Peyer's patch (tissue), 4 donors: ENCODE measurements around the gene AHCTF1. TPM values are rescaled to one million over a fixed set of nuclear protein-coding genes. Genes with fewer than 3 reads are reported as not detected.
"Not testable (repeated sequence)": the region's sequence is repeated elsewhere in the genome, so short reads cannot be mapped to it uniquely, and the experiment has no call there.

ENCODE experiments used
- DNase-seq, 3 donors: peaks; one replicate each; pipeline ENCODE4 v3.0.0-alpha.2; 2017 to 2019
- H3K27ac ChIP-seq, 4 donors: fragments of 200-600 bp; sonication (generic); one replicate each; pipeline ENCODE4 v1.5.1; 2016 to 2019
- H3K27me3 ChIP-seq, 2 donors: fragments of 200-600 bp; sonication (generic); one replicate each; pipeline ENCODE4 v1.5.1; 2019
- H3K36me3 ChIP-seq, 3 donors: fragments of 200-600 bp; sonication (generic); one replicate each; pipeline ENCODE4 v1.5.1; 2016 to 2019
- H3K4me1 ChIP-seq, 4 donors: fragments of 200-600 bp; sonication (generic); one replicate each; pipeline ENCODE4 v1.5.1; 2016 to 2019
- H3K4me3 ChIP-seq, 4 donors: fragments of 200-600 bp; sonication (generic); 1 replicate in 3 of 4; 2 replicates in 1 of 4; pipeline ENCODE4 v1.5.1; 2016 to 2019; ENCODE audit warnings: mild to moderate bottlenecking in 1 of 4
- H3K9me3 ChIP-seq, 4 donors: fragments of 200-600 bp; sonication (generic); one replicate each; pipeline ENCODE4 v1.5.1; 2016 to 2019; ENCODE audit warnings: mild to moderate bottlenecking in 1 of 4
- POLR2A ChIP-seq, 2 donors: fragments of 450-650 bp; IDR thresholded peaks; one replicate each; pipeline ENCODE4 v1.5.1; 2017; ENCODE audit warnings: antibody characterized with exemption in 2 of 2, mild to moderate bottlenecking in 2 of 2, moderate library complexity in 2 of 2
- total RNA-seq, 4 donors: library from RNA; depleted of rRNA; stranded (reverse); fragments of >200 nt; gene quantifications; one replicate each; pipeline ENCODE4 v1.1.0, GENCODE V29; 2016
- TF ChIP-seq, protein P1 (sequence below), 6 experiments: fragments of 450-650 bp in 4 of 6; fragments of 200-600 bp in 2 of 6; sonication (generic) in 1 of 6; IDR thresholded peaks; one replicate each; pipeline ENCODE4 v1.5.1; 2017 to 2019; ENCODE audit warnings: antibody characterized with exemption in 6 of 6, mild to moderate bottlenecking in 3 of 6, moderate library complexity in 1 of 6

The AHCTF1 gene
- total RNA-seq, 4 donors from 2014 or later = 20.3 to 51.2 (median 29.9) TPM

DNA sequence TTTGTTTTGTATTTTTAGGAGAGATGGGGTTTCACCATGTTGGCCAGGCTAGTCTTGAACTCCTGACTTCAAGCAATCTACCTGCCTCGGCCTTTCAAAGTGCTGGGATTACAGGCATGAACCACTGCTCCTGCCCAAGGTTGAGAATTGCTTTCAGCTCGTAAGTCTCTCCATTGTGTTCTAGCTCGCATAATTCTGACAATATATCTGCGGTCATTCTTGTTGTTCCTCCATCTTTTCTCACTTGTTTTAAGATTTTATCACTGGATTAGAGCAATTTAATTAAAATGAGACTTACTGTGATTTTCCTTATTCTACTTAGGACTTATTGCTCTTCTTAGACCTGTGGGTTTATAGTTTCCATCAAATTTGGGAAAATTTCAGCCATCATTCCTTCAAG is 102.9 kb downstream of the AHCTF1 start:
- Histone ChIP-seq H3K27me3 (no peaks in the 10 kb centered on the region), H3K36me3 (no peaks in the 10 kb centered on the region), H3K9me3 (peaks cover 0 to 7% (median 0%) of the 10 kb centered on the region in 4 donors), H3K27ac (no peak overlapping the region), H3K4me3 (no peak overlapping the region), H3K4me1 (no peaks in the 10 kb centered on the region)
- no peak for TF ChIP-seq POLR2A (IDR thresholded peaks at IDR 0.05)
- TF ChIP-seq, protein P1, sequence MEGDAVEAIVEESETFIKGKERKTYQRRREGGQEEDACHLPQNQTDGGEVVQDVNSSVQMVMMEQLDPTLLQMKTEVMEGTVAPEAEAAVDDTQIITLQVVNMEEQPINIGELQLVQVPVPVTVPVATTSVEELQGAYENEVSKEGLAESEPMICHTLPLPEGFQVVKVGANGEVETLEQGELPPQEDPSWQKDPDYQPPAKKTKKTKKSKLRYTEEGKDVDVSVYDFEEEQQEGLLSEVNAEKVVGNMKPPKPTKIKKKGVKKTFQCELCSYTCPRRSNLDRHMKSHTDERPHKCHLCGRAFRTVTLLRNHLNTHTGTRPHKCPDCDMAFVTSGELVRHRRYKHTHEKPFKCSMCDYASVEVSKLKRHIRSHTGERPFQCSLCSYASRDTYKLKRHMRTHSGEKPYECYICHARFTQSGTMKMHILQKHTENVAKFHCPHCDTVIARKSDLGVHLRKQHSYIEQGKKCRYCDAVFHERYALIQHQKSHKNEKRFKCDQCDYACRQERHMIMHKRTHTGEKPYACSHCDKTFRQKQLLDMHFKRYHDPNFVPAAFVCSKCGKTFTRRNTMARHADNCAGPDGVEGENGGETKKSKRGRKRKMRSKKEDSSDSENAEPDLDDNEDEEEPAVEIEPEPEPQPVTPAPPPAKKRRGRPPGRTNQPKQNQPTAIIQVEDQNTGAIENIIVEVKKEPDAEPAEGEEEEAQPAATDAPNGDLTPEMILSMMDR (IDR thresholded peaks at IDR 0.05) = no peak
- no peak for DNase-seq

DNA sequence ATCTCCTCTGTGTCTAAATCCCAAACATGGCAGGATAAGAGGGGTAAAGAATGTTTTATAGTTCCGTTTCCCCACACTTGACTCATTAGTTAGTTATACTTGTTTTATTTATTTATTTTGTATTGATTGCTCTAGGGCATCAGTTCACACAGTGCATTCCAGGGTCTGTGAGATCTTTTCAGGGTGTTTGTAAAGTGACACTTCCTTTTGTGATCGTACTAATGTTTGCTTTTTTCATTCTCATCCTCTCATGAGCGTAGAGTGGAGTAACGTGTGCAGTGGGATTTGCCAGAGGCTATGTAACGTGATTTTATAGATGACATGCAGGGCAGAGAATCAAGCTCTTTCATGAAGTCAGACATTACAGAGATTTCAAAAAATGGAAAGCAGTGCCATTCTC is 104.4 kb downstream of the AHCTF1 start:
- no peak overlapping the region for H3K27ac ChIP-seq
- H3K4me3 ChIP-seq = no peak overlapping the region
- H3K27me3 ChIP-seq = no peaks in the 10 kb centered on the region
- TF ChIP-seq POLR2A (IDR thresholded peaks at IDR 0.05) = no peak
- TF ChIP-seq, protein P1 (IDR thresholded peaks at IDR 0.05) = no peak
- no peaks in the 10 kb centered on the region for H3K36me3 ChIP-seq
- H3K4me1 ChIP-seq = no peaks in the 10 kb centered on the region
- DNase-seq = no peak
- H3K9me3 ChIP-seq = peaks cover 0 to 7% (median 0%) of the 10 kb centered on the region in 4 donors

DNA sequence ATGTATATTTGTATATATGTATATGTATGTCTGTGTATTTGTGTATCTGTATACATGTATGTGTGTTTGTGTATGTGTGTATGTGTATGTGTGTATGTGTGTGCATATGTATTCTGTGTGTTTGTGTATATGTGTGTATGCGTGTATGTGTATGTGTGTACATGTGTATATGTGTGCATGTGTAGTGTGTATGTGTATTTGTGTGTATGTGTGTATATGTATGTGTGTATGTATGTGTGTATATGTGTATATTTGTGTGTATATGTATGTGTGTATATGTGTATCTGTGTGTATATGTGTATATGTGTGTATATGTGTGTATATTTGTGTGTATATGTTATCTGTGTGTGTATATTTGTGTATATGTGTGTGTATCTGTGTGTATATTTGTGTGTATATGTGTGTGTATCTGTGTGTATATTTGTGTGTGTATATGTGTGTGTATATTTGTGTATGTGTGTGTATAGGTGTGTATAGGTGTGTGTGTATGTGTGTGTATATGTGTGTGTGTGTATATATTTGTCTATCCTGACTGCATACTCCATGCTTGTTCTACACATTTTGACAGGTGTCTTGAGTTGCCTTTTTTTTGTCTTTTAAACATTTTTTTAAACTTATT is 106.1 kb downstream of the AHCTF1 start:
- Histone ChIP-seq H3K4me3 (no peak overlapping the region), H3K27ac (no peak overlapping the region), H3K9me3 (peaks cover 0 to 7% (median 0%) of the 10 kb centered on the region in 4 donors), H3K27me3 (no peaks in the 10 kb centered on the region), H3K4me1 (no peaks in the 10 kb centered on the region), H3K36me3 (no peaks in the 10 kb centered on the region)
- DNase-seq = no peak
- TF ChIP-seq, protein P1 (IDR thresholded peaks at IDR 0.05) = no peak
- TF ChIP-seq POLR2A (IDR thresholded peaks at IDR 0.05) = no peak

GRCh38 chr1:246824541-246824940 is 107.2 kb downstream of the AHCTF1 start:
- Histone ChIP-seq H3K9me3 (peaks cover 0 to 7% (median 0%) of the 10 kb centered on the region in 4 donors), H3K27me3 (no peaks in the 10 kb centered on the region), H3K27ac (no peak overlapping the region), H3K4me1 (no peaks in the 10 kb centered on the region), H3K4me3 (no peak overlapping the region), H3K36me3 (no peaks in the 10 kb centered on the region)
- TF ChIP-seq, protein P1 (IDR thresholded peaks at IDR 0.05) = no peak
- TF ChIP-seq POLR2A (IDR thresholded peaks at IDR 0.05) = no peak
- no peak for DNase-seq

- not testable (repeated sequence) for H3K36me3 ChIP-seq, DNase-seq, H3K4me1 ChIP-seq, H3K4me3 ChIP-seq, H3K27me3 ChIP-seq, H3K27ac ChIP-seq, H3K9me3 ChIP-seq
Observed at GRCh38 chr1:246822154-246822553, 109.6 kb downstream of the AHCTF1 start.

DNA sequence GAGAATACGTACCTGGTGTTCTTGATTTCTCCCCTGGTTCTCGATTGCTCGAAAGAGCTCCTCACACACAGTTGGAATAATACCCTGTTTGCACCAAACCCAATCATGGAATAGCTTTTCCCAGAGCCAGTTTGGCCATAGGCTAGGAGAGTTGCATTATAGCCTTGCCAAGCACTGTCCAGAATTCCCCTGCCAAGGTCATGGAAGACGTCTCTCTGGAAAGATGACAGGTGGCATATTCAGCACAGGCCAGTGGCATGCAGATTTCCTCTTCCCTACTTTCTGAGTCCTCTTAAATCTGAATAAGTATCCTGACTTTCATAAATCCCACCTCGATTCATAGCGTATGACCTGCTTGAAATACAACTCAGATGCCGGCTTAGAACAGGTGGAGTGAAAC is 111.1 kb downstream of the AHCTF1 start:
- no peak for DNase-seq
- H3K4me1 ChIP-seq = no peaks in the 10 kb centered on the region
- TF ChIP-seq, protein P1 (IDR thresholded peaks at IDR 0.05) = no peak
- H3K4me3 ChIP-seq = no peak overlapping the region
- no peaks in the 10 kb centered on the region for H3K36me3 ChIP-seq
- H3K27me3 ChIP-seq = no peaks in the 10 kb centered on the region
- no peaks in the 10 kb centered on the region for H3K9me3 ChIP-seq
- no peak overlapping the region for H3K27ac ChIP-seq

GRCh38 chr1:246817778-246818177 is 114.0 kb downstream of the AHCTF1 start:
- not testable (repeated sequence) for H3K27ac ChIP-seq, H3K27me3 ChIP-seq, H3K4me3 ChIP-seq, H3K4me1 ChIP-seq, H3K9me3 ChIP-seq, DNase-seq, H3K36me3 ChIP-seq
